Type B pancreatic cell (in vitro differentiated cells): ENCODE results near the gene C19orf85. TPM values are rescaled to one million over a fixed set of nuclear protein-coding genes. Genes with fewer than 3 reads are reported as not detected.
A peak's percentile ranks its signal among the peaks of the same experiment; 100 is the strongest.

ENCODE experiments used
- DNase-seq: peaks from one replicate; pipeline ENCODE4 v3.0.0; 2021; ENCODE audit warnings: mixed read lengths; ENCODE audit not compliant: unreplicated experiment; ENCODE audit errors: extremely low spot score
- H3K27ac Mint-ChIP-seq: 2 replicates; pipeline ENCODE4 v1.8.0; 2021; ENCODE audit warnings: mild to moderate bottlenecking, mixed read lengths
- H3K27me3 Mint-ChIP-seq: 2 replicates; pipeline ENCODE4 v1.8.0; 2021; ENCODE audit warnings: mixed read lengths
- H3K36me3 Mint-ChIP-seq: 2 replicates; pipeline ENCODE4 v1.8.0; 2021; ENCODE audit warnings: mixed read lengths
- H3K4me1 Mint-ChIP-seq: one replicate; pipeline ENCODE4 v1.8.0; 2021; ENCODE audit warnings: mixed read lengths; ENCODE audit not compliant: unreplicated experiment
- H3K4me3 Mint-ChIP-seq: 2 replicates; pipeline ENCODE4 v1.8.0; 2021; ENCODE audit warnings: mild to moderate bottlenecking, mixed read lengths
- H3K9me3 Mint-ChIP-seq: 2 replicates; pipeline ENCODE4 v1.8.0; 2021; ENCODE audit warnings: mixed read lengths
- total RNA-seq: library from RNA; stranded (reverse); gene quantifications from 2 replicates; pipeline ENCODE4 v1.2.1, GENCODE V29; 2021; ENCODE audit warnings: low replicate concordance
- TF ChIP-seq, protein P1 (sequence below): fragments of 200-600 bp; sonication (generic); conservative IDR thresholded peaks from 2 replicates; pipeline ENCODE4 v1.5.0; 2021; ENCODE audit warnings: antibody characterized with exemption, mild to moderate bottlenecking

C19orf85 gene
- total RNA-seq, 1 donor from 2014 or later, result not detected

DNA sequence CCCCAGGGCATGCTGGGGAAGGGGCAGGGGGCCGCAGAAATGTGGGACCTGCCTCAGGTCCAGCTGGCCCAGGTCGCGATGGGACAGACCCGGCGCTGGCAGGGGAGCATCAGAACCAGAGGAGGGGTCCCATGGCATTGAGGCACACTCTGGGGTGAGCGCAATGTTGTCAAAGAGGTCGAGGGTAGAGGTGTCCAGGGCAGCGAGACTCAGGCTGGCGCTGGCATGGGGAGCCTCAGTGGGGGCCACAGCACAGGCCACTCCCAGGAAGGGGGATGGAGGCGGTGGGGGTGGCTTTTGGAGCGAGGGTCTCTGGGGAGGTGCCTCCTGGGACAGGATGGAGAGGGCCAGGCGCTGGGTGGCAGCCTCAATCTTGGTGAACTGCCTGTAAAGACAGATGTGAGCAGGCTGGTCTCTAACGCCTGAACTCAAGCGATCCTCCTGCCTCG is 944 bp downstream of the C19orf85 start:
- H3K9me3 Mint-ChIP-seq, result no peaks in the 10 kb centered on the region
- peak; percentile 62 for DNase-seq
- TF ChIP-seq, protein P1, sequence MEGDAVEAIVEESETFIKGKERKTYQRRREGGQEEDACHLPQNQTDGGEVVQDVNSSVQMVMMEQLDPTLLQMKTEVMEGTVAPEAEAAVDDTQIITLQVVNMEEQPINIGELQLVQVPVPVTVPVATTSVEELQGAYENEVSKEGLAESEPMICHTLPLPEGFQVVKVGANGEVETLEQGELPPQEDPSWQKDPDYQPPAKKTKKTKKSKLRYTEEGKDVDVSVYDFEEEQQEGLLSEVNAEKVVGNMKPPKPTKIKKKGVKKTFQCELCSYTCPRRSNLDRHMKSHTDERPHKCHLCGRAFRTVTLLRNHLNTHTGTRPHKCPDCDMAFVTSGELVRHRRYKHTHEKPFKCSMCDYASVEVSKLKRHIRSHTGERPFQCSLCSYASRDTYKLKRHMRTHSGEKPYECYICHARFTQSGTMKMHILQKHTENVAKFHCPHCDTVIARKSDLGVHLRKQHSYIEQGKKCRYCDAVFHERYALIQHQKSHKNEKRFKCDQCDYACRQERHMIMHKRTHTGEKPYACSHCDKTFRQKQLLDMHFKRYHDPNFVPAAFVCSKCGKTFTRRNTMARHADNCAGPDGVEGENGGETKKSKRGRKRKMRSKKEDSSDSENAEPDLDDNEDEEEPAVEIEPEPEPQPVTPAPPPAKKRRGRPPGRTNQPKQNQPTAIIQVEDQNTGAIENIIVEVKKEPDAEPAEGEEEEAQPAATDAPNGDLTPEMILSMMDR, result no peak
- H3K4me3 Mint-ChIP-seq, result no peak overlapping the region
- H3K27me3 Mint-ChIP-seq, result peaks cover 23% of the 10 kb centered on the region
- peaks cover 24% of the 10 kb centered on the region for H3K4me1 Mint-ChIP-seq
- H3K36me3 Mint-ChIP-seq, result no peaks in the 10 kb centered on the region
- H3K27ac Mint-ChIP-seq, result no peak overlapping the region

GRCh38 chr19:55462722-55463121 is 1.8 kb downstream of the C19orf85 start:
- TF ChIP-seq, protein P1, result no peak
- peaks cover 23% of the 10 kb centered on the region for H3K27me3 Mint-ChIP-seq
- H3K27ac Mint-ChIP-seq, result peak overlapping the region; percentile 94
- no peaks in the 10 kb centered on the region for H3K36me3 Mint-ChIP-seq
- peaks cover 30% of the 10 kb centered on the region for H3K4me1 Mint-ChIP-seq
- no peak for DNase-seq
- H3K4me3 Mint-ChIP-seq, result peak overlapping the region; percentile 97
- H3K9me3 Mint-ChIP-seq, result no peaks in the 10 kb centered on the region

GRCh38 chr19:55461974-55462626 is 2.5 kb downstream of the C19orf85 start:
- H3K27ac Mint-ChIP-seq, result peak overlapping the region; percentile 94
- no peaks in the 10 kb centered on the region for H3K9me3 Mint-ChIP-seq
- H3K4me1 Mint-ChIP-seq, result peaks cover 31% of the 10 kb centered on the region
- peaks cover 20% of the 10 kb centered on the region for H3K27me3 Mint-ChIP-seq
- peak overlapping the region; percentile 97 for H3K4me3 Mint-ChIP-seq
- no peak for DNase-seq
- no peaks in the 10 kb centered on the region for H3K36me3 Mint-ChIP-seq
- TF ChIP-seq, protein P1, result no peak

- Mint-ChIP-seq H3K4me1 (peaks cover 31% of the 10 kb centered on the region), H3K27ac (peak within 1 kb of the TSS; percentile 94), H3K4me3 (peak within 1 kb of the TSS; percentile 97), H3K27me3 (peaks cover 18% of the 10 kb centered on the region), H3K9me3 (no peaks in the 10 kb centered on the region), H3K36me3 (no peaks in the 10 kb centered on the region)
- peak; percentile 100 for DNase-seq
- TF ChIP-seq, protein P1, result no peak
These were observed 3.1 kb downstream of the C19orf85 start, which contains the start of gene ISOC2 for GRCh38 chr19:55461259-55461973. ISOC2 (minus strand) TSS chr19:55461642; CDS start chr19:55456486, 5,156 bp downstream.

DNA sequence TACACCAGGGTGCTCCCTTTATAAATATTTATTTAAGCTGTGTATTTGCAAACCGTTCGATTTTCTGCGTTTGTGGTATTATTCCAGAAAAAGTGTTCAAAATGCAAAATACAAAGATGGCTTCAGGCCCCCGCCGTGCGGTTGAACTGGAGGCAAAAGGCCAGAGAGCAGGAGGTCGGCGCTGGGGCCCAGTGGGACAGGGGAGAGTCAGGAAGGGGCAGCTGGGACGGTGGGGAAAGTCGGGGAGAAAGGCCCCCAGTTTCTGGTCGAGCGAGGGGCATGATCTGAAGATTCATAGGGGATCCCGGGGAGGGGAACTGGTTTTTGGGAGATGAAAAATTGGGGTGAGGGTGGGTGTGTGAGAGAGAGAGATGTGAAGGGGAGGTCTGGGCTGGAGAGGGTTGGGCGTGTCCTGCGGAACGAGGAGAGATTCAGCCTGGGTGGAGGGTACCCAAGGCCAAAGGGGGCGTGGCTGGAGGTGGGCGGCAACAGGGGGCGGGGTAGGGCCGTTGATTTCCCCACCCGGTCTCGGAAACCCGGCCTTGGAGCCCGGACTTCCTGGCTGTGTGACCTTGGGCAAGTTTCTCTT is 3.8 kb downstream of the C19orf85 start:
- Mint-ChIP-seq H3K36me3 (no peaks in the 10 kb centered on the region), H3K27me3 (peaks cover 11% of the 10 kb centered on the region), H3K4me3 (peak overlapping the region; percentile 97), H3K4me1 (peaks cover 31% of the 10 kb centered on the region), H3K27ac (peak overlapping the region; percentile 94), H3K9me3 (no peaks in the 10 kb centered on the region)
- DNase-seq, result no peak
- TF ChIP-seq, protein P1, result no peak
